ENCODE measurements around the gene COP1. TPM values are rescaled to one million over a fixed set of nuclear protein-coding genes. Genes with fewer than 3 reads are reported as not detected.
"Not testable (repeated sequence)": the region's sequence is repeated elsewhere in the genome, so short reads cannot be mapped to it uniquely, and the experiment has no call there.

Gene COP1
- polyA plus RNA-seq, 6 donors from 2014 or later: 21.5 to 40.1 (median 34.2) TPM

- peaks cover 0 to 1% (median 0%) of the 10 kb centered on the region in 7 donors for H3K9me3 Mint-ChIP-seq
- no peak overlapping the region for H3K27ac Mint-ChIP-seq
- peak overlapping the region in 1 of 8 donors; percentile 11 for H3K4me3 Mint-ChIP-seq
- H3K36me3 Mint-ChIP-seq: peaks cover 0 to 6% of the 10 kb centered on the region in 2 donors
- peaks cover 14 to 19% (median 17%) of the 10 kb centered on the region in 3 donors for H3K4me1 Mint-ChIP-seq
- peaks cover 0 to 12% (median 7%) of the 10 kb centered on the region in 3 donors for H3K27me3 Mint-ChIP-seq
- DNase-seq: no peak
- no peak for ATAC-seq (ENCODE audit: low read depth in 2 of 2)
Observed at GRCh38 chr1:176211396-176212165, 4.5 kb upstream of the COP1 start.

GRCh38 chr1:176208034-176208433, 948 bp upstream of the COP1 start:
- ATAC-seq (ENCODE audit: low read depth in 2 of 2) (no peak), DNase-seq (no peak)
- H3K9me3 Mint-ChIP-seq: peaks cover 0 to 1% (median 0%) of the 10 kb centered on the region in 7 donors
- H3K36me3 Mint-ChIP-seq: no peaks in the 10 kb centered on the region
- peaks cover 33 to 53% (median 46%) of the 10 kb centered on the region in 3 donors for H3K4me1 Mint-ChIP-seq
- H3K27me3 Mint-ChIP-seq: no peaks in the 10 kb centered on the region
- peak overlapping the region in 4 of 6 donors; percentile 98 to 100 (median 99) for H3K27ac Mint-ChIP-seq
- peak overlapping the region; percentile 88 to 100 (median 97) for H3K4me3 Mint-ChIP-seq

- H3K9me3 Mint-ChIP-seq: no peaks in the 10 kb centered on the region
- H3K36me3 Mint-ChIP-seq: no peaks in the 10 kb centered on the region
- H3K27me3 Mint-ChIP-seq: no peaks in the 10 kb centered on the region
- DNase-seq (no peak), ATAC-seq (ENCODE audit: low read depth in 2 of 2) (peak; percentile 6 to 7)
- H3K4me3 Mint-ChIP-seq: peak overlapping the region; percentile 88 to 100 (median 97)
- H3K4me1 Mint-ChIP-seq: peaks cover 39 to 62% (median 54%) of the 10 kb centered on the region in 3 donors
- peak overlapping the region; percentile 37 to 99 (median 98) for H3K27ac Mint-ChIP-seq
Observed at GRCh38 chr1:176206006-176206960, 803 bp downstream of the COP1 start.

- peak overlapping the region; percentile 88 to 100 (median 97) for H3K4me3 Mint-ChIP-seq
- no peaks in the 10 kb centered on the region for H3K27me3 Mint-ChIP-seq
- no peaks in the 10 kb centered on the region for H3K36me3 Mint-ChIP-seq
- ATAC-seq (ENCODE audit: low read depth in 2 of 2): no peak
- peaks cover 44 to 68% (median 56%) of the 10 kb centered on the region in 3 donors for H3K4me1 Mint-ChIP-seq
- H3K27ac Mint-ChIP-seq: peak overlapping the region; percentile 0 to 99 (median 84)
- no peaks in the 10 kb centered on the region for H3K9me3 Mint-ChIP-seq
- DNase-seq: no peak
Observed at GRCh38 chr1:176205332-176205914, 1.7 kb downstream of the COP1 start.

- H3K4me3 Mint-ChIP-seq: peak overlapping the region in 7 of 8 donors; percentile 66 to 98 (median 97)
- H3K27ac Mint-ChIP-seq: peak overlapping the region in 1 of 6 donors; percentile 30
- H3K9me3 Mint-ChIP-seq; DNase-seq; H3K27me3 Mint-ChIP-seq; ATAC-seq (ENCODE audit: low read depth in 2 of 2); H3K36me3 Mint-ChIP-seq: not testable (repeated sequence)
- peaks cover 49 to 75% (median 61%) of the 10 kb centered on the region in 3 donors for H3K4me1 Mint-ChIP-seq
Observed at GRCh38 chr1:176204655-176205054, 2.4 kb downstream of the COP1 start.

GRCh38 chr1:176203735-176204134, 3.4 kb downstream of the COP1 start:
- Mint-ChIP-seq H3K4me3 (peak overlapping the region in 4 of 8 donors; percentile 8 to 94 (median 74)), H3K9me3 (no peaks in the 10 kb centered on the region), H3K36me3 (no peaks in the 10 kb centered on the region), H3K27ac (no peak overlapping the region), H3K4me1 (peaks cover 53 to 83% (median 66%) of the 10 kb centered on the region in 3 donors), H3K27me3 (no peaks in the 10 kb centered on the region)
- ATAC-seq (ENCODE audit: low read depth in 2 of 2) (no peak), DNase-seq (no peak)

GRCh38 chr1:176201568-176201967, 5.5 kb downstream of the COP1 start:
- Mint-ChIP-seq H3K9me3 (peaks cover 0 to 1% (median 0%) of the 10 kb centered on the region in 7 donors), H3K27ac (peak overlapping the region in 1 of 6 donors; percentile 2), H3K4me1 (peaks cover 51 to 85% (median 67%) of the 10 kb centered on the region in 3 donors), H3K4me3 (peak overlapping the region in 1 of 8 donors; percentile 5), H3K27me3 (no peaks in the 10 kb centered on the region), H3K36me3 (no peaks in the 10 kb centered on the region)
- no peak for DNase-seq
- ATAC-seq (ENCODE audit: low read depth in 2 of 2): no peak

- H3K27ac Mint-ChIP-seq: no peak overlapping the region
- H3K4me1 Mint-ChIP-seq: peaks cover 50 to 84% (median 67%) of the 10 kb centered on the region in 3 donors
- ATAC-seq (ENCODE audit: low read depth in 2 of 2) (no peak), DNase-seq (no peak)
- peaks cover 0 to 1% (median 0%) of the 10 kb centered on the region in 7 donors for H3K9me3 Mint-ChIP-seq
- H3K36me3 Mint-ChIP-seq: no peaks in the 10 kb centered on the region
- no peaks in the 10 kb centered on the region for H3K27me3 Mint-ChIP-seq
- H3K4me3 Mint-ChIP-seq: peak overlapping the region in 1 of 8 donors; percentile 5
Observed at GRCh38 chr1:176199707-176200106, 7.4 kb downstream of the COP1 start.

- ATAC-seq (ENCODE audit: low read depth in 2 of 2): no peak
- H3K27ac Mint-ChIP-seq: no peak overlapping the region
- peaks cover 0 to 1% (median 0%) of the 10 kb centered on the region in 7 donors for H3K9me3 Mint-ChIP-seq
- peaks cover 57 to 84% (median 72%) of the 10 kb centered on the region in 3 donors for H3K4me1 Mint-ChIP-seq
- H3K4me3 Mint-ChIP-seq: no peak overlapping the region
- H3K27me3 Mint-ChIP-seq: no peaks in the 10 kb centered on the region
- H3K36me3 Mint-ChIP-seq: no peaks in the 10 kb centered on the region
- no peak for DNase-seq
Observed at GRCh38 chr1:176198413-176198812, 8.7 kb downstream of the COP1 start.

- Mint-ChIP-seq H3K4me1 (peaks cover 64 to 84% (median 77%) of the 10 kb centered on the region in 3 donors), H3K9me3 (peaks cover 0 to 1% (median 0%) of the 10 kb centered on the region in 7 donors), H3K27me3 (no peaks in the 10 kb centered on the region), H3K27ac (peak overlapping the region in 3 of 6 donors; percentile 8 to 42 (median 34)), H3K4me3 (peak overlapping the region in 3 of 8 donors; percentile 9 to 75 (median 51)), H3K36me3 (no peaks in the 10 kb centered on the region)
- DNase-seq: no peak
- ATAC-seq (ENCODE audit: low read depth in 2 of 2): no peak
Observed at GRCh38 chr1:176196728-176197127, 10.4 kb downstream of the COP1 start.

GRCh38 chr1:176195547-176195946, 11.5 kb downstream of the COP1 start:
- H3K27ac Mint-ChIP-seq: peak overlapping the region in 3 of 6 donors; percentile 18 to 61 (median 25)
- H3K36me3 Mint-ChIP-seq: no peaks in the 10 kb centered on the region
- ATAC-seq (ENCODE audit: low read depth in 2 of 2): no peak
- peaks cover 54 to 81% (median 75%) of the 10 kb centered on the region in 3 donors for H3K4me1 Mint-ChIP-seq
- peak overlapping the region in 1 of 8 donors; percentile 41 for H3K4me3 Mint-ChIP-seq
- DNase-seq: no peak
- no peaks in the 10 kb centered on the region for H3K27me3 Mint-ChIP-seq
- peaks cover 0 to 1% (median 0%) of the 10 kb centered on the region in 7 donors for H3K9me3 Mint-ChIP-seq

- DNase-seq (no peak), ATAC-seq (ENCODE audit: low read depth in 2 of 2) (no peak)
- Mint-ChIP-seq H3K9me3 (peaks cover 0 to 3% (median 0%) of the 10 kb centered on the region in 7 donors), H3K4me3 (peak overlapping the region in 1 of 8 donors; percentile 69), H3K27me3 (no peaks in the 10 kb centered on the region), H3K36me3 (no peaks in the 10 kb centered on the region), H3K27ac (peak overlapping the region in 1 of 6 donors; percentile 2), H3K4me1 (peaks cover 46 to 75% (median 66%) of the 10 kb centered on the region in 3 donors)
Observed at GRCh38 chr1:176193663-176194062, 13.4 kb downstream of the COP1 start.

Measured in naive B cell (primary cell).